Neuronal stem cell (in vitro differentiated cells): Measurements from ENCODE around the gene CCR9.

Experiments used
- DNase-seq: peaks from one replicate; pipeline ENCODE4 v3.0.0-alpha.2; 2013; ENCODE audit warnings: low spot score
- H2AFZ ChIP-seq: one replicate; pipeline ENCODE4 v1.6.1; 2013; ENCODE audit warnings: mild to moderate bottlenecking, low read length, inconsistent platforms
- H2AK5ac ChIP-seq: 2 replicates; pipeline ENCODE4 v1.6.1; 2013; ENCODE audit warnings: low read depth, mild to moderate bottlenecking, inconsistent platforms, low read length, moderate library complexity, mixed read lengths
- H2BK120ac ChIP-seq: 2 replicates; pipeline ENCODE4 v1.6.1; 2013; ENCODE audit warnings: low read depth, mild to moderate bottlenecking, inconsistent platforms, low read length, moderate library complexity, mixed read lengths
- H2BK12ac ChIP-seq: one replicate; pipeline ENCODE4 v1.6.1; 2013; ENCODE audit warnings: low read length, inconsistent platforms
- H2BK15ac ChIP-seq: 2 replicates; pipeline ENCODE4 v1.6.1; 2013; ENCODE audit warnings: mild to moderate bottlenecking, low read length, inconsistent platforms, mixed read lengths
- H2BK5ac ChIP-seq: one replicate; pipeline ENCODE4 v1.6.1; 2013; ENCODE audit warnings: inconsistent platforms, mild to moderate bottlenecking, low read length, moderate library complexity
- H3K14ac ChIP-seq: one replicate; pipeline ENCODE4 v1.6.1; 2013; ENCODE audit warnings: low read length, inconsistent platforms
- H3K18ac ChIP-seq: 2 replicates; pipeline ENCODE4 v1.6.1; 2013; ENCODE audit warnings: low read length, inconsistent platforms
- H3K23ac ChIP-seq: 2 replicates; pipeline ENCODE4 v1.6.1; 2013; ENCODE audit warnings: low read depth, mild to moderate bottlenecking, mixed read lengths, low read length, inconsistent platforms; ENCODE audit not compliant: poor library complexity
- H3K27ac ChIP-seq: replicated peaks from 3 replicates; pipeline ENCODE4 v1.5.1; 2013; ENCODE audit warnings: low read length, inconsistent platforms
- H3K27me3 ChIP-seq, 3 experiments: 2 replicates each; pipeline ENCODE4 v1.6.1; 2013; ENCODE audit warnings: low read length in 3 of 3, mild to moderate bottlenecking in 2 of 3, inconsistent platforms in 1 of 3, low read depth in 1 of 3, mixed read lengths in 1 of 3, moderate library complexity in 1 of 3; ENCODE audit not compliant: control insufficient read depth in 3 of 3, insufficient read depth in 3 of 3
- H3K36me3 ChIP-seq, 2 donors: replicated peaks in 1 of 2; 2 replicates each; pipeline ENCODE4 v1.6.1; 2013; ENCODE audit warnings: low read length in 2 of 2; ENCODE audit not compliant: control insufficient read depth in 2 of 2, insufficient read depth in 2 of 2
- H3K4ac ChIP-seq: 2 replicates; pipeline ENCODE4 v1.6.1; 2013; ENCODE audit warnings: inconsistent platforms, mild to moderate bottlenecking, low read length, moderate library complexity
- H3K4me1 ChIP-seq, 2 donors: 1 replicate in 1 of 2; 2 replicates in 1 of 2; pipeline ENCODE4 v1.6.1; 2013; ENCODE audit warnings: low read length in 2 of 2, low read depth in 1 of 2; ENCODE audit not compliant: control insufficient read depth in 2 of 2, insufficient read depth in 1 of 2
- H3K4me2 ChIP-seq: one replicate; pipeline ENCODE4 v1.6.1; 2013; ENCODE audit warnings: mild to moderate bottlenecking, low read length, inconsistent platforms; ENCODE audit not compliant: insufficient read depth, poor library complexity, severe bottlenecking
- H3K4me3 ChIP-seq, 2 donors: 2 replicates each; pipeline ENCODE4 v1.5.1; 2013; ENCODE audit warnings: low read length in 2 of 2, mild to moderate bottlenecking in 2 of 2, inconsistent platforms in 1 of 2, moderate library complexity in 1 of 2
- H3K79me1 ChIP-seq: one replicate; pipeline ENCODE4 v1.6.1; 2013; ENCODE audit warnings: low read depth, mild to moderate bottlenecking, inconsistent platforms, low read length, moderate library complexity
- H3K9ac ChIP-seq: one replicate; pipeline ENCODE4 v1.6.1; 2013; ENCODE audit warnings: mild to moderate bottlenecking, low read depth, low read length, inconsistent platforms; ENCODE audit not compliant: poor library complexity
- H3K9me3 ChIP-seq, 2 donors: replicated peaks in 1 of 2; 2 replicates each; pipeline versions ENCODE3 to v1.6.1; 2013; ENCODE audit warnings: low read length in 2 of 2, mild to moderate bottlenecking in 2 of 2, inconsistent platforms in 1 of 2, low read depth in 1 of 2, mixed read lengths in 1 of 2, moderate library complexity in 1 of 2; ENCODE audit not compliant: control insufficient read depth in 2 of 2, insufficient read depth in 1 of 2
- H4K8ac ChIP-seq: one replicate; pipeline ENCODE4 v1.6.1; 2013; ENCODE audit warnings: low read depth, mild to moderate bottlenecking, inconsistent platforms, low read length, moderate library complexity
- H4K91ac ChIP-seq: one replicate; pipeline ENCODE4 v1.6.1; 2013; ENCODE audit warnings: low read length, low read depth, mild to moderate bottlenecking, inconsistent platforms; ENCODE audit not compliant: poor library complexity
- WGBS, 2 donors: extraction: QIAGEN DNeasy Blood & Tissue Kit; methylation state at CpG; one replicate each; pipeline ENCODE4 v1.1.7; 2013; ENCODE audit warnings: missing lambda C conversion rate in 2 of 2, mixed read lengths in 1 of 2; ENCODE audit not compliant: insufficient read length in 2 of 2, insufficient replicate concordance in 1 of 2; ENCODE audit errors: extremely low coverage in 2 of 2; 5-methylcytosine and 5-hydroxymethylcytosine counted together

The CCR9 gene

GRCh38 chr3:45892161-45892560, 5.8 kb downstream of the CCR9 start:
- WGBS, 2 donors, result no CpG with 5 or more reads among the region's 1 CpG

GRCh38 chr3:45894015-45894414, 7.7 kb downstream of the CCR9 start:
- Histone ChIP-seq H2BK12ac (no peak overlapping the region), H2AFZ (no peak overlapping the region), H3K4me1 (no peaks in the 10 kb centered on the region), H4K8ac (no peak overlapping the region), H3K4me3 (no peak overlapping the region), H3K18ac (no peak overlapping the region), H2BK120ac (no peak overlapping the region), H3K4ac (no peak overlapping the region), H2BK15ac (no peak overlapping the region), H2BK5ac (no peak overlapping the region), H3K9ac (no peak overlapping the region), H2AK5ac (no peak overlapping the region), H3K23ac (no peak overlapping the region), H4K91ac (no peak overlapping the region), H3K9me3 (no peaks in the 10 kb centered on the region), H3K79me1 (no peaks in the 10 kb centered on the region), H3K36me3 (no peaks in the 10 kb centered on the region), H3K27me3 (peaks cover 0 to 3% (median 0%) of the 10 kb centered on the region in 3 experiments), H3K4me2 (no peak overlapping the region), H3K14ac (no peak overlapping the region), H3K27ac (no peak overlapping the region)
- no CpG with 5 or more reads among the region's 6 CpGs for WGBS, 2 donors
- no peak for DNase-seq

More at GRCh38 chr3:45892161-45892560, 5.8 kb downstream of the CCR9 start:
- Histone ChIP-seq H3K4me1 (no peaks in the 10 kb centered on the region), H3K18ac (no peak overlapping the region), H3K9ac (no peak overlapping the region), H3K9me3 (no peaks in the 10 kb centered on the region), H2BK15ac (no peak overlapping the region), H3K4me2 (no peak overlapping the region), H2AFZ (no peak overlapping the region), H3K4ac (no peak overlapping the region), H3K14ac (no peak overlapping the region), H4K91ac (no peak overlapping the region), H3K27me3 (no peaks in the 10 kb centered on the region), H2BK12ac (no peak overlapping the region), H2AK5ac (no peak overlapping the region), H4K8ac (no peak overlapping the region), H3K4me3 (no peak overlapping the region), H3K23ac (no peak overlapping the region), H2BK120ac (no peak overlapping the region), H3K27ac (no peak overlapping the region), H3K36me3 (no peaks in the 10 kb centered on the region), H3K79me1 (no peaks in the 10 kb centered on the region), H2BK5ac (no peak overlapping the region)
- DNase-seq, result no peak

- Histone ChIP-seq H3K4me1 (no peaks in the 10 kb centered on the region), H4K91ac (no peak overlapping the region), H2AK5ac (no peak overlapping the region), H2BK5ac (no peak overlapping the region), H3K4me3 (no peak overlapping the region), H3K36me3 (no peaks in the 10 kb centered on the region), H3K9me3 (no peaks in the 10 kb centered on the region), H2BK15ac (no peak overlapping the region), H3K18ac (no peak overlapping the region), H2BK120ac (no peak overlapping the region), H3K4ac (no peak overlapping the region), H3K23ac (no peak overlapping the region), H2BK12ac (no peak overlapping the region), H4K8ac (no peak overlapping the region), H3K79me1 (no peaks in the 10 kb centered on the region), H3K9ac (no peak overlapping the region), H2AFZ (no peak overlapping the region), H3K4me2 (no peak overlapping the region), H3K27ac (no peak overlapping the region), H3K14ac (no peak overlapping the region), H3K27me3 (peaks cover 0 to 3% (median 0%) of the 10 kb centered on the region in 3 experiments)
- no CpG with 5 or more reads among the region's 5 CpGs for WGBS, 2 donors
- DNase-seq, result no peak
Observed at GRCh38 chr3:45895686-45896468, 9.5 kb downstream of the CCR9 start.

GRCh38 chr3:45896956-45897355, 10.6 kb downstream of the CCR9 start:
- WGBS, 2 donors, result no CpG with 5 or more reads among the region's 3 CpGs
- Histone ChIP-seq H4K8ac (no peak overlapping the region), H2BK12ac (no peak overlapping the region), H2BK120ac (no peak overlapping the region), H4K91ac (no peak overlapping the region), H2BK5ac (no peak overlapping the region), H3K23ac (no peak overlapping the region), H3K27ac (no peak overlapping the region), H3K18ac (no peak overlapping the region), H3K9ac (no peak overlapping the region), H3K14ac (no peak overlapping the region), H3K4me2 (no peak overlapping the region), H3K27me3 (peaks cover 0 to 3% (median 0%) of the 10 kb centered on the region in 3 experiments), H3K4ac (no peak overlapping the region), H3K79me1 (no peaks in the 10 kb centered on the region), H3K36me3 (no peaks in the 10 kb centered on the region), H2AFZ (no peak overlapping the region), H3K4me1 (no peaks in the 10 kb centered on the region), H2AK5ac (no peak overlapping the region), H2BK15ac (no peak overlapping the region), H3K9me3 (no peaks in the 10 kb centered on the region), H3K4me3 (no peak overlapping the region)
- DNase-seq, result no peak
